ENCODE data around the gene FOXF1.
A peak's percentile ranks its signal among the peaks of the same experiment; 100 is the strongest.

The FOXF1 gene

DNA sequence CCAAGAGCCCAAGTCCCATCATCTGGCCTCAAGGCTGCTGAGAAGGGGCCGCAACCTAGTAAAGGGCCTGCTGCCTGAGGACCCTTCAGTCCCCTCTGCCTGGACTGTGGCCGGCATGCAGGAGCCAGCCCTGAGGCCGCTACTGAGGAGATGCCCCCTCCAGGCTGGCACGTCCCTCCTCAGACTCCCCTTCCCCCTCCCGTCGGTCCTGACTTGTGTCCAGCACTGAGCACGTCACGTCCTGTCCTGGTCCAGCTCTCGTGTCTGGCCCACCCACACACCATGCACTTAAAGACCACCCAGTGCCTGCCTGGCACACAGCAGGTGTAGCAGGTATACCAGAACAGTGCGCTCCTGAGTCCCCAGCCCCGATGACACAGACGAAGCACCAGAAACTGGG lies 35.2 kb downstream of the FOXF1 start:
- Mint-ChIP-seq H3K36me3 (peaks cover 52% of the 10 kb centered on the region), H3K27ac (no peak overlapping the region), H3K27me3 (no peaks in the 10 kb centered on the region), H3K4me1 (no peaks in the 10 kb centered on the region), H3K9me3 (no peaks in the 10 kb centered on the region), H3K4me3 (no peak overlapping the region)
- ATAC-seq, result no peak

DNA sequence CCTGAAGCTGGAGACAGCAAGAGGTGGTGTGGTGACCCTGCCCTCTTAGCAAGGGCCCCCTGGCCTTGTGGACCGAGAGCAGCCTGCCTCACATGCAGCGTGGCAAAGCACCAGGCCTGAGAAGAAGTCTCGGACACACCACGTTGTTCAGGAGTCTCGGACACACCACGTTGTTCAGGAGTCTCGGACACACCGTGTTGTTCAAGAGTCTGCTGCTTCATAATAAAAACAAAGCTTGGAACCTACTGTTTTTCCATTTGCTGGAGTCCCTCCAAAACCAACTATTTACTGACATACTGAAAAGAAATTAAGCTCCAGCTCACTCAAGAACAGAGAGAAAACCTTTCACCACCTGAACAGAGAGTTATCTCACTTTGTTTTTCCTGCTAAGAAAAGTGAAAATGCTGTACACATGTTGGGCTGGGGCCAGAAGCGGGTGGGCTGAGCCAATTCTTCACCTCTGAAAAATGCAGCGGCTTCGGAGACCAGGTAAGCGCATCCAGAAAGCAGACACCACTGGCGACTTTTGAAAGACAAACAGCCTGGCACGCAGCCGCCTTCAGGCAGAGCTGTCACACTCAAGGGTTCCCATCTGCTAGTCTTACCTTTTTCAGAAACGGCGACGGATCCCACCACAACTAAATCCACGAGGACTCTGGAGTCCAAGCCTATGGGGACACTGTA lies 35.8 kb downstream of the FOXF1 start:
- Mint-ChIP-seq H3K9me3 (no peaks in the 10 kb centered on the region), H3K27me3 (no peaks in the 10 kb centered on the region), H3K4me1 (no peaks in the 10 kb centered on the region), H3K36me3 (peaks cover 46% of the 10 kb centered on the region), H3K4me3 (no peak overlapping the region), H3K27ac (no peak overlapping the region)
- no peak for ATAC-seq

DNA sequence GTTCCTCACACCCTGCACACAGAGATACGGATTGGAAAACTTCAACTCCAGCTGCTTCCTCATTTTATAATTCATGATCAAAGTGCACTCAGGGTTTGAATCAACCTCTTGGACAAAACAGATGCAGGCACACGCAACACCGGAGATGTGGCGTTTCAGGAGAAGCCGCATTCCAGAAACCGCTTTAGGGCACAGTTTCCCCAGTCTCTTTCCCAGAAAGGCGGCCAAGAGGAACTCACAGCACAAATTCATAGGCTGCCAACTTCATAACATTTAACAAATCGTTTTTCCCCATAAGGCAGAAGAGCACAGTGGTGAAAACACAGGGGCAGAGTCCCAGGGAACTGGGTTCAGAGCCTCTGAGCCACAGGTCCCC lies 36.3 kb downstream of the FOXF1 start:
- Mint-ChIP-seq H3K4me3 (no peak overlapping the region), H3K4me1 (no peaks in the 10 kb centered on the region), H3K36me3 (peaks cover 41% of the 10 kb centered on the region), H3K9me3 (no peaks in the 10 kb centered on the region), H3K27me3 (no peaks in the 10 kb centered on the region), H3K27ac (no peak overlapping the region)
- ATAC-seq, result no peak

DNA sequence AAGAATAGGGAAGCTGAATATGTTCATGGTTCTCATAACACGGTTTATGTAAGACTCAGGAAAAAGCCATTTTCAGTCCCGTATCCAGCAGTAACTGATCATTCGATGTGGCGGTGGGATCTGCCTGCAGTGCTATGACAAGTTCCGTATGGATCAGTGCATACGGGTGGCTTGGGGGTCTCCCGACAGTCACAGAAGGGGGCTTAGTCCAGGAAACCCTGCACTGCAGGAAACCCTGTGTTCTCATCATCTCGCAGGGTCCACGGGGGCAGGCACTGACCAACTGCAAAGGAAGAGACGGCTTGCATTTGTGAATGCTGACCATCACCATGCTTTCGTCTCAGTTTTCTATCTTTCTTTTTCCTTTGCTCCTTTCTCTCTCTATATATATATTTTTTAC lies 37.0 kb downstream of the FOXF1 start:
- Mint-ChIP-seq H3K36me3 (peaks cover 34% of the 10 kb centered on the region), H3K27ac (no peak overlapping the region), H3K4me3 (no peak overlapping the region), H3K27me3 (no peaks in the 10 kb centered on the region), H3K4me1 (no peaks in the 10 kb centered on the region), H3K9me3 (no peaks in the 10 kb centered on the region)
- no peak for ATAC-seq

GRCh38 chr16:86549076-86549892 lies 39.0 kb downstream of the FOXF1 start:
- Mint-ChIP-seq H3K9me3 (no peaks in the 10 kb centered on the region), H3K36me3 (peaks cover 27% of the 10 kb centered on the region), H3K27ac (no peak overlapping the region), H3K4me1 (peaks cover 13% of the 10 kb centered on the region), H3K4me3 (no peak overlapping the region), H3K27me3 (no peaks in the 10 kb centered on the region)
- ATAC-seq, result no peak

GRCh38 chr16:86549893-86550190 lies 39.5 kb downstream of the FOXF1 start:
- Mint-ChIP-seq H3K4me3 (no peak overlapping the region), H3K27ac (no peak overlapping the region), H3K9me3 (no peaks in the 10 kb centered on the region), H3K4me1 (peaks cover 15% of the 10 kb centered on the region), H3K27me3 (no peaks in the 10 kb centered on the region), H3K36me3 (peaks cover 21% of the 10 kb centered on the region)
- no peak for ATAC-seq

DNA sequence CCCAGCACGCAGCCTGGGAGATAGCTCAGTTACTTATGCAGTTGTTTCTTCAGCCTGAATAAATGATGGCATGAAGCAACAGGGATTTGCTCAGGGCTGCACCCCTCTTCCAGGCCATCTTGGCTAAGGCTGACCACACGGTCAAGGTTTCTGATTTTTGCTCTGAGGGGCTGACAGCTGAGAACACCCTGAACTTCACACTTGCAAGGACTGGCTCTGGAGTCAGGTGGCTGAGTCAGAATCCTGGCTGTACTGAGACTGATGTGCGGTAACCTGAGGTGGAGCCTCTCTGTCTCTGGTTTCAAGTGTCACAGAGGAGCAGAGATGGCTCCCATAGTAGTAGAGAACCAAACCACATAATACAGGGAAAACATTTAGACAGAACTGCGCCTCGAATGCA lies 40.0 kb downstream of the FOXF1 start:
- no peak overlapping the region for H3K27ac Mint-ChIP-seq
- no peaks in the 10 kb centered on the region for H3K9me3 Mint-ChIP-seq
- no peaks in the 10 kb centered on the region for H3K27me3 Mint-ChIP-seq
- no peak overlapping the region for H3K4me3 Mint-ChIP-seq
- peaks cover 17% of the 10 kb centered on the region for H3K36me3 Mint-ChIP-seq
- no peak for ATAC-seq
- H3K4me1 Mint-ChIP-seq, result peaks cover 16% of the 10 kb centered on the region

- peaks cover 21% of the 10 kb centered on the region for H3K4me1 Mint-ChIP-seq
- no peak for ATAC-seq
- H3K36me3 Mint-ChIP-seq, result no peaks in the 10 kb centered on the region
- no peaks in the 10 kb centered on the region for H3K27me3 Mint-ChIP-seq
- no peaks in the 10 kb centered on the region for H3K9me3 Mint-ChIP-seq
- H3K4me3 Mint-ChIP-seq, result no peak overlapping the region
- H3K27ac Mint-ChIP-seq, result no peak overlapping the region
Measured at GRCh38 chr16:86553356-86553755, 43.0 kb downstream of the FOXF1 start.

DNA sequence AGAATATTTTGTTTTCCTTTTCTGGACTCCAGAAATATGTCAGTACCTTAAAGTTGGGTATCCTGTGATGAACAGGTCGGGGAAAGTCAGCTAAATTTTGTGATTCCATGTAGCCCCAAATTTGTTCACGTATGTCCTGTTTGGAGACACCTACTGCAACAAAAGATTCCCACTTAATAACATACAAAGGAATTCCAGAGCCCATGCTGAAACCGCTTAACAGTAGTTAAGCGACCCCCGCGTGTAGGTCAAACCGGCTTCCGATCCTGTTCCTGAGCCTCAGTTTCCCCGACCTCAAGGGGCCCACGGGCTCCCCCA lies 44.2 kb downstream of the FOXF1 start:
- no peaks in the 10 kb centered on the region for H3K36me3 Mint-ChIP-seq
- no peaks in the 10 kb centered on the region for H3K9me3 Mint-ChIP-seq
- H3K4me1 Mint-ChIP-seq, result peaks cover 21% of the 10 kb centered on the region
- peak overlapping the region; percentile 81 for H3K4me3 Mint-ChIP-seq
- peaks cover 9% of the 10 kb centered on the region for H3K27me3 Mint-ChIP-seq
- peak overlapping the region; percentile 90 for H3K27ac Mint-ChIP-seq
- no peak for ATAC-seq

DNA sequence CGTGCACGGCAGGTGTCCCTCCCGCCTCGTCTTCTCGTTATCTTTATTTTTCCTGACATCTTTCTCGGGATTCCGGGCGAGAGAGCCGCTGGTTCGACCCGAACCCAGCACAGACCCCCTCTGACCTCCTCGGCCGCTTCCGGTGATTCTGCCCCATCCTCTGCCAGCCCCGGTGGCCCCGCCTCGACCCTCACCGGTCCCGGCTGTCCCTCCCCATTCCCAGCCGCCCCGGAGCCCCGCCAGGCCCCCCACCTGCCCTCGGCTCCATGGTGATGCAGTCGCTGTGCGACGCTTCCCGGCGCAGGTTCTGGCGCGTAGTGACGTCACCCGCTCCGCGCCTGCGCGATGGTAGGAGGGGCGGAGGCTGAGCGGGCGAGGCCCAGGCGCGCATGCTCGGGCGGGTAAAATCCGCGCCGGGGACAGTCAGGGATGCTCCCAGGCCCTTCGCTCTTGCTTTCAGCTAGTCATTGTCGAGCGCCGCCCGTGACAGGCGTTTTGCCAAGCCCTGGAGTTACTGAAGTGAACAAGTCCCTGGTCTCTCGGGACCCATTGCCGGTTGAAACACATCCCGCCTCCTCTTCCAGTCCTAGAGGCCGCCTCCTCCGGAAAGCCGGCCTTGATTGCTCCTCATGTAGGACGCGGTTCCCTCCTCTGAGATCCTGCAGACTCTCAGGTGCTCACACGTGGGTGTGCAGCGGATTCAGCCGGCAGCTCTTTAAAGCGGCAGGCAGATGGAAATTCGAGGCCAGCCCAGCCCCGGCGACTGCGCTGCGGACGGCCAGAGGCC lies 44.8 kb downstream of the FOXF1 start, which contains the start of gene MTHFSD:
TSS of gene MTHFSD (minus strand) at position 319 of the 787 bp plus-strand sequence. CDS start at position 268, 51 bp downstream.
- Mint-ChIP-seq H3K36me3 (no peaks in the 10 kb centered on the region), H3K27ac (peak within 1 kb of the TSS; percentile 90), H3K4me3 (peak within 1 kb of the TSS; percentile 81), H3K27me3 (peaks cover 15% of the 10 kb centered on the region), H3K4me1 (peaks cover 21% of the 10 kb centered on the region), H3K9me3 (no peaks in the 10 kb centered on the region)
- ATAC-seq, result peak; percentile 95

DNA sequence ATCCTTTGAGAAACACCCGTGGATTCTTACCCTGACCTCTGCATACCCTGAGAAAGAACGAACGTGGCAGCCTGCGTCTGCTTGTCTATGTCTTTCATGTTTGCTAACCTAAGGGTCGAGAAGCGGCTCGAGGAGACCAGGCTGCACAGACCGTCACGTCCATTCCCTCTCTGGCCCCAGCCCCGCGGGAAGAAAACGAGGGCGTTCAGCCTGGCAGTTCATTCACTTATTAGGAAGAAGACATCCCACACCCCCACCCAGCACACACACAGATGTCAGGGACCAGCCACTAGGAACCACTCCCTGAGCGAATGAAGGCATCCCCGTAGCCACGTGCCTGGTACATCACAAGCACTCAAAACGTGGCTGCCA lies 45.4 kb downstream of the FOXF1 start:
- Mint-ChIP-seq H3K27ac (peak overlapping the region; percentile 90), H3K36me3 (no peaks in the 10 kb centered on the region), H3K9me3 (no peaks in the 10 kb centered on the region), H3K4me3 (peak overlapping the region; percentile 81), H3K4me1 (peaks cover 21% of the 10 kb centered on the region), H3K27me3 (peaks cover 20% of the 10 kb centered on the region)
- no peak for ATAC-seq

DNA sequence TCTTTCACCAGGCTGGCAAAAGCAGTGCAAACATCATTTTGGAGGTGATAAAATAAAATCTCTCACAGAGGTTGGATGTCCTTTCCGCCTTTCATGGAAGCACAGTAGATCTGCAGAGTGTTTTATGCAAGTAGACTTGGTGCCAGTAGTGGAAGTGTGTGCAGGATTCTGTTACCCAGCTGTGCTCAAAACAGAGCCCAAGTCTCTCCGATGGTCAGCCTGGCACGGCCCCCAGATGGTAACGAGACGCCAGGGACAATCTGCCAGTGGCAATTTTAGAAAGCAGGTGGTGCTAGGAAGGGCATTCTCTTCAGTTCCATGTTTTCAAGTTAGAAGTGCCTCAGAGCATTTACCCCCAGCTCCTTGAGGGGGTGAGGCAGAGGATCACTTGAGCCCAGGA lies 46.2 kb downstream of the FOXF1 start:
- ATAC-seq, result no peak
- Mint-ChIP-seq H3K4me3 (no peak overlapping the region), H3K4me1 (peaks cover 21% of the 10 kb centered on the region), H3K36me3 (no peaks in the 10 kb centered on the region), H3K9me3 (no peaks in the 10 kb centered on the region), H3K27me3 (peaks cover 25% of the 10 kb centered on the region), H3K27ac (no peak overlapping the region)

DNA sequence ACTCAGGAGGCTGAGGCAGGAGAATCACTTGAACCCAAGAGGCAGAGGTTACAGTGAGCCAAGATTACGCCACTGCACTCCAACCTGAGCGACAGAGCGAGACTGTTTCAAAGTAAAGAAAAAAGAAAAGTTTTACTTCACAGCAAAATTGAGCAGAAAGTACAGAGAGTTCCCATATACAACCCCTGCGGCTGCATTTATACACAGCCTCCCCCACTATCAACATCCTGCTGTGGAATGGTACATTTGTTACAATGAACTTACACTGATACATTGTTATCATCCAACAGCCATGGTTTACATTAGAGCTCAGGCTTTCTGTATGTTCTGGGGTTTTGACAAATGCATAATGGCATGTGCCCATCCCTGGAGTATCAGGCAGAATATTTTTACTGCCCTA lies 47.3 kb downstream of the FOXF1 start:
- Mint-ChIP-seq H3K27ac (no peak overlapping the region), H3K27me3 (peaks cover 34% of the 10 kb centered on the region), H3K9me3 (no peaks in the 10 kb centered on the region), H3K36me3 (no peaks in the 10 kb centered on the region), H3K4me3 (no peak overlapping the region), H3K4me1 (peaks cover 21% of the 10 kb centered on the region)
- no peak for ATAC-seq

DNA sequence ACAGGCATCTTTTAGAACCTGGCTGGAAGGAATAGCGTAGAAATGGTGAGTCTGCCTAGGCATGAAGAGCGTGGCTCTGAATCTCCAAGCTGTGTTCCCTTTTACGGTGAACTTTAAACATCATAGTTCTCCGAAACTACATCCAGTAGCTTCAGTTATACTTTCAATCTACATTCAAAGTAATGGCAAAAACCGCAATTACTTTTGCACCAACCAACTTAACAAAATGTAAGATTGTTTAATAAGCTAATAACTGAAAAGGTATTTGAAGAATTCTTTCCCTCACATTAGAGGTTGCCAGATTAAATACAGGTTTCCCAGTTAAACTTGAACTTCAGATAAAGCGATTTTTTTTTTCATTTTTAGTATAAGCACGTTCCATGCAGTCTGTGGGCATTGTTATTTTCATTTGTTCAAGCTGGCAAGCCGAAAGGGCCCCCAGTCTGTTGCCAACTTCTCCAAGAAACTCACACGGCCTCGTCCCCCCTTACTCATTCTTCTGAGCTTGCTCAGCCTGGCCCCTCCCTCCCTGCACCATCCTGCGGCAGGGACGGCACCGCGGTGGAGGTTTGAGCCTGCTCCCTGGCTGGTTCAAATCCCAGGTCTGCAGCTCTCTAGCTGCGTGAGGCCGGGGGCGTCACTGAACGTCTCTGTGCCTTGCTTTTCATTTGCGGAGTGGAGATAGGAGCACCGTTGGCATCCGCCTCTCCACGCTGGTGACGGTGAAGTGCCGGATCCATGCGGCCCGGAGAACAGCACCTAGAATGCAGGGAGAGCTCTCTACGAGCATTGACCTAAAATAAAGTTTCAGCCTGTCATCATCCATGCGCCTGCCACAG lies 48.2 kb downstream of the FOXF1 start:
- no peaks in the 10 kb centered on the region for H3K36me3 Mint-ChIP-seq
- no peak overlapping the region for H3K4me3 Mint-ChIP-seq
- no peak overlapping the region for H3K27ac Mint-ChIP-seq
- ATAC-seq, result no peak
- no peaks in the 10 kb centered on the region for H3K9me3 Mint-ChIP-seq
- peaks cover 44% of the 10 kb centered on the region for H3K27me3 Mint-ChIP-seq
- peaks cover 18% of the 10 kb centered on the region for H3K4me1 Mint-ChIP-seq

GRCh38 chr16:86559802-86560305 lies 49.5 kb downstream of the FOXF1 start:
- ATAC-seq, result no peak
- Mint-ChIP-seq H3K9me3 (no peaks in the 10 kb centered on the region), H3K27ac (no peak overlapping the region), H3K4me3 (no peak overlapping the region), H3K36me3 (no peaks in the 10 kb centered on the region), H3K4me1 (peaks cover 22% of the 10 kb centered on the region), H3K27me3 (peaks cover 56% of the 10 kb centered on the region)
